ENCODE measurements around the gene MCF2L2.
"Not testable (repeated sequence)": the region's sequence is repeated elsewhere in the genome, so short reads cannot be mapped to it uniquely, and the experiment has no call there.

MCF2L2 gene

GRCh38 chr3:183242431-183242830 is 186.0 kb downstream of the MCF2L2 start:
- TF ChIP-seq CTCF (IDR thresholded peaks at IDR 0.05; ENCODE audit: low read depth, low read length, missing control alignments): no peak
- H3K4me3 ChIP-seq (ENCODE audit: low read depth, low read length): no peak overlapping the region
- no peak for DNase-seq (ENCODE audit: low read depth)

- TF ChIP-seq CTCF (IDR thresholded peaks at IDR 0.05; ENCODE audit: low read depth, low read length, missing control alignments): no peak
- H3K4me3 ChIP-seq (ENCODE audit: low read depth, low read length): no peak overlapping the region
- DNase-seq (ENCODE audit: low read depth): no peak
Measured at GRCh38 chr3:183239046-183239445, 189.4 kb downstream of the MCF2L2 start.

- DNase-seq (ENCODE audit: low read depth): no peak
- no peak for TF ChIP-seq CTCF (IDR thresholded peaks at IDR 0.05; ENCODE audit: low read depth, low read length, missing control alignments)
- H3K4me3 ChIP-seq (ENCODE audit: low read depth, low read length): no peak overlapping the region
Measured at GRCh38 chr3:183233966-183234365, 194.5 kb downstream of the MCF2L2 start.

- DNase-seq (ENCODE audit: low read depth): no peak
- no peak overlapping the region for H3K4me3 ChIP-seq (ENCODE audit: low read depth, low read length)
- TF ChIP-seq CTCF (IDR thresholded peaks at IDR 0.05; ENCODE audit: low read depth, low read length, missing control alignments): no peak
Measured at GRCh38 chr3:183230826-183231225, 197.6 kb downstream of the MCF2L2 start.

- not testable (repeated sequence) for DNase-seq (ENCODE audit: low read depth); H3K4me3 ChIP-seq (ENCODE audit: low read depth, low read length)
Measured at GRCh38 chr3:183230251-183230650, 198.2 kb downstream of the MCF2L2 start.

GRCh38 chr3:183229178-183229577 is 199.2 kb downstream of the MCF2L2 start:
- no peak for TF ChIP-seq CTCF (IDR thresholded peaks at IDR 0.05; ENCODE audit: low read depth, low read length, missing control alignments)
- no peak for DNase-seq (ENCODE audit: low read depth)
- no peak overlapping the region for H3K4me3 ChIP-seq (ENCODE audit: low read depth, low read length)

- no peak overlapping the region for H3K4me3 ChIP-seq (ENCODE audit: low read depth, low read length)
- TF ChIP-seq CTCF (IDR thresholded peaks at IDR 0.05; ENCODE audit: low read depth, low read length, missing control alignments): no peak
- DNase-seq (ENCODE audit: low read depth): no peak
Measured at GRCh38 chr3:183227586-183227985, 200.8 kb downstream of the MCF2L2 start.
